ENCODE measurements around the gene HSF2.
"Not testable (repeated sequence)": the region's sequence is repeated elsewhere in the genome, so short reads cannot be mapped to it uniquely, and the experiment has no call there.

HSF2 gene

GRCh38 chr6:122400121-122400450 is 634 bp downstream of the HSF2 start:
- no peak for DNase-seq

DNA sequence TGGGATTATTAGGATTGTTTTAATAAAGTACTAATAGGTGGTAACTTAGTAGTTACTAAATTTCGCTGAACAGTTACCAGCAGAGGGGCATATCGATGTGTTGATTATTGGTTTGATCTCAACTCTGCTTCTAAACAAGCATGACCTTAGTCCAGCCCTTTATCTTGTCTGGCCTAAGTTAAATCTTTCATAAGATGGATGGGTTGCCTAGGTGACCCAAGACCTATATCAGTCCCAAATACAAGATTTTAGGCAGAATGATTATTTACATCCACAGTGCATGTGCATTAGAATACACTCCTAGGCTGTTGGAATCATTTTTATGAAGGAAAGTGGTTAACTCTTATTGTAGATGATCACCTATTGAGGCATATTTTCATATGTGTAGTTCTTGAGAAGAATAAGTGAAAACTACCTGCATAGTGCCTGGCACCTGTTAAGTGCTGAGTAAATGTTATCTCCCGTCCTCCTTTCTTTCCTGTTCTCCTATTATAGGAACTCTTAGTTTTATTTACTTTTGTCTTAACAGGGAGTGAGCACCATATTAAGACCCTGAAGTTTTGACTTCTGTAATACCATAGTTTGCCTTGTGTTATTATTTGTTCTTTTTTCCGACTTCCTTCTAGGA is 1.1 kb downstream of the HSF2 start:
- no peak for DNase-seq

- no peak for DNase-seq
Measured at GRCh38 chr6:122401104-122401503, 1.7 kb downstream of the HSF2 start.

GRCh38 chr6:122404444-122404843 is 5.0 kb downstream of the HSF2 start:
- no peak for DNase-seq

DNA sequence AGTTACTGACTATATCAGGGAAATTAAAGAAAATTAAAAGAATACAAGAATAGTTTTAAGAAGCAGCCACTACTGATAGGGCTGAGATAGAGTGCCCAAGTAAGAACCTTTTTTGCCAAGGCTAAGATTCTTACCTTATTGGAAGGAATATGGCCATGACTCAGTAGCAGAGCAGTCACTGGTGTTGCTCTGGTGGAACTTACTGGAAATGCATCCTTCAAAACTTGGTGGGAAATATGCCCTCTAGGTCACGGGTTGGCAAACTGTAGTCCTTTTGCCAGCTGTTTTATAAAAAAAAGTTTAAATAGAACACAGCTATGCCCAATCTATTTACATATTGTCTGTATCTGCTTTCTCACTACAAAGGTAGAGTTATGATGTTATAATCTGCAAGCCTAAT is 6.0 kb downstream of the HSF2 start:
- DNase-seq = no peak

GRCh38 chr6:122406187-122406586 is 6.7 kb downstream of the HSF2 start:
- no peak for DNase-seq

DNA sequence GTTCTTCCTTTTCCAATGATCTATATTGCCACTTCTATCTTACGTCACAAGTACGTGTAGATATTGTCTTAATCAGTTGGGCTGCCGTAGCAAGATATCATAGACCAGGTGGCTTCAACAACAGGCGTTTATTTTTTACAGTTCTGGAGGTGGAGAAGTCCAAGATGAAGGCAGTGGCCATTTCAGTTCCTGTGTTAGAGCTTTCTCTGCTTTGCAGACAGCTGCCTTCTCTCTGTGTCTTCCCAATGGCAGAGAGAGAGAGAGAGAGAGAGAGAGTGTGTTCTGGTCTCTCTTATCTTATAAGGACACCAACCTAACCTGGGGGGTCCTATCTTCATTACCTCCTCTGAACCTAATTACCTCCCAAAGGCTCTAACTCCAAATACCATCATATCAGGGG is 8.3 kb downstream of the HSF2 start:
- DNase-seq = no peak

DNA sequence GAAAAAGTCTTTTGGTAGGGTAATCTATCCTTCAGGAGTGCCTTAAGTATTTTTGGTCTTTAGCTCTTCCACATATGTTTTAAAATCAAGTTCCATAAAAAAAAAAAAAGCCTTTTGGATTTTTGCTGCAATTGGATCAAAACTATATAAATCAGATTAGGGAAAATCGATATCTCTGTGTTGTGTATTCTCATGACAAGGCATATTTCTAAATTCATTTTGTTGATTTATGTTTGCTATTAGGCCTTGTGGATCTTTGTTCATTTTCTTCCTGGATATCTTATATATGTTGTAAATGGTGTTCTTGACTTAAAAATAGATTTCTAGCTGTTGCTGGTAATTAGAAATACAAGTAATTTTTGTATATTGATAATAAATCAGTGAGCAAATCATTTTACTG is 8.8 kb downstream of the HSF2 start:
- no peak for DNase-seq

GRCh38 chr6:122408702-122409458 is 9.4 kb downstream of the HSF2 start:
- DNase-seq = no peak

DNA sequence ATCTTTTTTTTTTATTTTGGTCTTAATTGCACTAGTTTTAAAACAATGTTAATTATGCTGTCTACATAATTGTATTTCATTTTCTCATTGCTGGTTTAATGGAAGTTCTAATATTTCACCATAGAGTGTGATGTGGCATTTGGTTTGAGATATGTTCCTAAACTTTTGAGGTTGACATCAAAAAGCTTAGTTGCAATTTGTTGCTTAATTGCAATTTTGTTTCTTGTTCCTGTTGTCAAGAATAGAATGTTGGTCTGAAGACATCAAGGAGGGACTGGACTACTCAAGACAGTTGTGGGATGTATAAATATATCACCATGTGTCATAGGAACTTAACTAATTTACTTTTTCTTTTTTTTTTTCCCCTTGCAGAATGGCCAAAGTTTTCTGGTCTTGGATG is 12.5 kb downstream of the HSF2 start:
- no peak for DNase-seq

DNA sequence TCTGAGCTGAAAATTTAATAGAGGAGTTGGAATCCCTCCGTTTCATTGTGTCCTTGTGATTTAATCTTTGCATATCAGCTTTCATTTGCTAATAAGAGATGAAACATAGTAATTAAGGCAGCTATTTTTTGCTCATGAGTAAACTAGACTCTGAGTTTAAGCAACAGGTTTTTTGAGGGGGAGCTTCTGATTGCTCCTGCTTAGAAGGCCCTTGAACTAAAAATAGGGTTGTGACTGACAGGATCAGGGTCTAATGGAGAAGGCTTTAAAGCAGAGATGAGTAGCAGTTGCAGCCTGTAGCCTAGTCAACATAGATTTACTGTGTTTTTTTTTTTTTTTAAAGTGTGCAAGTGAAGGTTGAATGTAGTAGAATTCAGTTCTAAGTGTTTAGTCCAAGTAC is 17.4 kb downstream of the HSF2 start:
- no peak for DNase-seq

GRCh38 chr6:122422003-122422402 is 22.6 kb downstream of the HSF2 start:
- DNase-seq = no peak

DNA sequence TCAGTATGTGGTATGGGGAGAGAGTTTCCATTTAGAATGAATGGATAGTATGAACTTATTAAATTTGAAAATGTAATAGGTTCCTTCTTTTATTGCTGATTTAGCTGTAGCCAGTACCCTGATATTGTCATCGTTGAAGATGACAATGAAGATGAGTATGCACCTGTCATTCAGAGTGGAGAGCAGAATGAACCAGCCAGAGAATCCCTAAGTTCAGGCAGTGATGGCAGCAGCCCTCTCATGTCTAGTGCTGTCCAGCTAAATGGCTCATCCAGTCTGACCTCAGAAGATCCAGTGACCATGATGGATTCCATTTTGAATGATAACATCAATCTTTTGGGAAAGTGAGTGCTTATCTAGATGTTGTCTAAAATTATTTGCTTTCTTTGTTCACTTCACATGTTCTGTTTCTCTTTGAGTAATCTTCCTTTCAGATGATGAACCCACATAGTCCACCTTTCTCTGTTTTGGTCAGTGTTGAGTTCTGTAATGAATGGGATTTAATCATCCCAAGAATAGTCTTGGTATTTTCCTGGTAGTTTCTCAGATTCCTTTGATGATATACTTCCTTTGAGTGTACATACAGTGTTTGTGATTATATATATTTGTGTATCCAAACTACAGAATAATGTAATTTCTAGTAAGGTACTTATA is 23.3 kb downstream of the HSF2 start:
- DNase-seq = no peak

- no peak for DNase-seq
Measured at GRCh38 chr6:122423734-122424133, 24.3 kb downstream of the HSF2 start.

GRCh38 chr6:122426597-122426996 is 27.1 kb downstream of the HSF2 start:
- DNase-seq = no peak

GRCh38 chr6:122428781-122429180 is 29.3 kb downstream of the HSF2 start:
- no peak for DNase-seq

DNA sequence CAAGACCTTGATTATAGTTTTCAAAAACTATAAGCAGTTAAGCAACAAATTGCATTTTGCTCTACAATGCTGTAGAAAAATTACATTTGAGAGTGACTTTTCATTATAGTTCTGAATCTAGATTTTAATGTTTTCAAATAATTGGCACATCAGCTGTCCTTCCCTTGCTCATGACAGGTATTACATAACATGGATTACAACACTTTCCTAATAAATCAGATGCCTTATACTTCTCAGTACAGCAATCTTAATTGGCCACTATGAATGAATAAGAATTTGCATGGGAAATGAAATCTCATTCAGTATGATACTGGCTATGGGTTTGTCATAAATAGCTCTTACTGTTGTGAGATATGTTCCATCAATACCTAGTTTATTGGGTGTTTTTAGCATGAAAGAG is 29.9 kb downstream of the HSF2 start:
- DNase-seq = no peak

DNA sequence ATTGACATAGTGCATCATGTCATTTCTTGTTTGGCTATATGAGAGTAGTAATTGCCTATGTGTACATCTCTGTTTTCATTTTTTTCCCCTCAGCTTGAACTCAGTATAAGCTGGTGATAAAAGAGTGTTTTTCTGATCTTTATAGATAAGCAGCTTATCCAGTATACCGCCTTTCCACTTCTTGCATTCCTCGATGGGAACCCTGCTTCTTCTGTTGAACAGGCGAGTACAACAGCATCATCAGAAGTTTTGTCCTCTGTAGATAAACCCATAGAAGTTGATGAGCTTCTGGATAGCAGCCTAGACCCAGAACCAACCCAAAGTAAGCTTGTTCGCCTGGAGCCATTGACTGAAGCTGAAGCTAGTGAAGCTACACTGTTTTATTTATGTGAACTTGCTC is 32.3 kb downstream of the HSF2 start:
- DNase-seq = no peak

GRCh38 chr6:122432816-122433215 is 33.4 kb downstream of the HSF2 start:
- DNase-seq = no peak

DNA sequence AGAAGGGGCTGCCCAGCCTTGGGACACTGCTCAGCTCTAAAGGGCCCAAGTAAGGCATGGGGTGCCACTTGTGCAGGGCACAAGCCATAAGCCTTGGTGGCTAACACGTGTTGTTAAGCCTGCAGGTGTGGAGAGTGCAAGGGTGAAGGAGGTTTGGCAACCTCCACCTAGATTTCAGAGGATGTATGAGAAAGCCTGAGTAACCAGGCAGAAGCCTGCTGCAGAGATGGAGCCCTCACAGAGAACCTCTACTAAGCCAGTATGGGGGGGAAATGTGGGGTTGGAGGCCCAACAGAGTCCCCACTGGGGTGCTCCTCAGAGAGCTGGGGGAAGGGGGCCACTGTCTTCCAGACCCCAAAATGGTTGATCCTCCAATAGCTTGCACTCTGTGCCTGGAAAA is 39.5 kb downstream of the HSF2 start:
- DNase-seq = no peak

GRCh38 chr6:122445274-122445673 is 45.8 kb downstream of the HSF2 start:
- no peak for DNase-seq

DNA sequence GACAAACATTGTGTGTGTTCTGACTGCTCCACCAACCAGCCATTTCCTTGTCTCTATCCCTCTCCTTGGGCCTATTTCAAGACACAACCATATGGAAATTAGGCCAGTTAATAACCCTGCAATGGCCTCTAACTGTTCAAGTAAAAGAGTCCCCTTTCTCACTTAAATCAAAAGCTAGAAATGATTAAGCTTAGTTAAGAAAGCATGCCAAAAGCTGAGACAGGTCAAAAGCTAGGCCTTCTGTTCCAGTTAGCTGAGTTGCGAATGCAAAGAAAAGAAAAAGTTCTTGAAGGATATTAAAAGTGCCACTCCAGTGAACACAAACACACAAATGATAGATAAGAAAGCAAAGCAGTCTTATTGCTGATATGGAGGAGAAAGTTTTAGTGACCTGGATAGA is 49.6 kb downstream of the HSF2 start:
- DNase-seq = no peak

DNA sequence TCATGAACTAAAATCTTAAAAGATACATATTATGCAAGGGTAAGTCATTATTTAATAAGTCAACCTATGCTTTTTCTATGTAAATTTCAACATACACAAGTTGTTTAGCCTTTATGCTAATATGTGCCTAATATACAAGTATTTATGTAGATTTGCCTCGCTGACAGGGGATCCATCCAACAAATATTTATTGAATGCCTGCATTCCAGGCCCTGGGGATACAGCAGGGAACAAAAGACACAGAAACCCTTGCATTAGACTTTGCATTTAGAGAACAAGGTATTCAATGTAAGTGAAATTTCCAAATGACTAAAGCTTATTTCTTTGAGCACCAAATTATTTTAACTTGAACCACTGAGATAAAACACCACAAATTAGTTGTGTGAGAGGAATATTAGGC is 53.1 kb downstream of the HSF2 start:
- DNase-seq = no peak

DNA sequence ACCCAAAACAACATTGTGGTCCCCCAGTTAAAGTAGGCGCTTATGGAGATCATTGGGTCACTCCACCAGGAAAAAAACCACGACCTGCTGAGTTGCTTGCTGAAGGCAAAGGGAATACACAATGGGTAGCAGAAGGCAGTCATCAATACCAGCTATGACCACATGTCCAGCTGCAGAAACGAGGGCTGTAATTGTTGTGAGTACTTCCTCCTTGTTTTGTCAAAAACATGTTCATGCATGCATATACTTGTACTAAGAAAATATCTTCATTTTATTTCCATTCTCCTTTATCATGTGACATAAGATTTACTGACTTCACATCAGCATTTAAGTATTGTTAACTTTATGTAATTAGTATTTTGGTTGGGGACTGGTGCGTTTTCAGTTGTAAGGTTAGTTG is 55.2 kb downstream of the HSF2 start:
- DNase-seq = no peak

GRCh38 chr6:122455116-122455515 is 55.7 kb downstream of the HSF2 start:
- DNase-seq = not testable (repeated sequence)

All from NCI-H510A treated with DMSO at 0.1 percent for 48 hours (cell line).